HG03103 (cell line): ENCODE data around the gene GPR162.
"Not testable (repeated sequence)": the region's sequence is repeated elsewhere in the genome, so short reads cannot be mapped to it uniquely, and the experiment has no call there.

Experiments
- ATAC-seq: cut with Tn5 transposase; IDR thresholded peaks from one replicate; pipeline ENCODE4 v1.9.1; 2021; ENCODE audit warnings: low read depth; ENCODE audit not compliant: unreplicated experiment

Gene GPR162

GRCh38 chr12:6851921-6852650 lies 30.5 kb downstream of the GPR162 start, which contains the start of gene USP5:
USP5 (plus strand) TSS chr12:6852150; CDS start chr12:6852180, 30 bp downstream.
- peak; percentile 68 for ATAC-seq

- no peak for ATAC-seq
These were observed 31.2 kb downstream of the GPR162 start for GRCh38 chr12:6852651-6853354.

GRCh38 chr12:6853626-6854025 lies 32.0 kb downstream of the GPR162 start:
- ATAC-seq = no peak

- ATAC-seq = no peak
These were observed 32.4 kb downstream of the GPR162 start for GRCh38 chr12:6854036-6854435.

- ATAC-seq = no peak
These were observed 33.7 kb downstream of the GPR162 start for GRCh38 chr12:6855322-6855721.

- no peak for ATAC-seq
These were observed 37.2 kb downstream of the GPR162 start for GRCh38 chr12:6858799-6859198.

- no peak for ATAC-seq
These were observed 38.5 kb downstream of the GPR162 start for GRCh38 chr12:6860116-6860515.

- no peak for ATAC-seq
These were observed 39.3 kb downstream of the GPR162 start for GRCh38 chr12:6860942-6861341.

GRCh38 chr12:6861391-6861790 lies 39.8 kb downstream of the GPR162 start:
- ATAC-seq = no peak

GRCh38 chr12:6863033-6863432 lies 41.4 kb downstream of the GPR162 start:
- ATAC-seq = no peak

GRCh38 chr12:6863586-6864321 lies 42.1 kb downstream of the GPR162 start:
- no peak for ATAC-seq

- ATAC-seq = not testable (repeated sequence)
These were observed 43.7 kb downstream of the GPR162 start for GRCh38 chr12:6865307-6865706.

- no peak for ATAC-seq
These were observed 44.7 kb downstream of the GPR162 start for GRCh38 chr12:6866163-6866919.

GRCh38 chr12:6866920-6867412 lies 45.3 kb downstream of the GPR162 start:
- ATAC-seq = no peak

- ATAC-seq = peak; percentile 39
These were observed 46.0 kb downstream of the GPR162 start, which contains the start of gene TPI1 for GRCh38 chr12:6867413-6868210. TPI1 (plus strand) TSS chr12:6867531; CDS start chr12:6867567, 36 bp downstream.

GRCh38 chr12:6868211-6869048 lies 46.8 kb downstream of the GPR162 start:
- no peak for ATAC-seq

- ATAC-seq = no peak
These were observed 47.7 kb downstream of the GPR162 start for GRCh38 chr12:6869049-6870021.
